HepG2 (cell line): ENCODE measurements around the gene HNRNPUL1.
"Not testable (repeated sequence)": the region's sequence is repeated elsewhere in the genome, so short reads cannot be mapped to it uniquely, and the experiment has no call there.

ENCODE experiments used
- CEBPB ChIP-seq: IDR thresholded peaks from 2 replicates; pipeline ENCODE4 v1.6.1; 2011; ENCODE audit warnings: low read depth, low read length, improper control_type of control experiment, borderline replicate concordance
- CTCF ChIP-seq: sonication (generic); formaldehyde crosslinking; IDR thresholded peaks from 2 replicates; pipeline ENCODE4 v1.5.0; 2020; ENCODE audit warnings: mild to moderate bottlenecking, missing genetic modification reagents, moderate library complexity
- EZH2 ChIP-seq: conservative IDR thresholded peaks from 2 replicates; pipeline ENCODE4 v1.6.1; 2012; ENCODE audit warnings: mild to moderate bottlenecking, low read depth, low read length, moderate library complexity
- MYNN ChIP-seq: sonication (generic); formaldehyde crosslinking; IDR thresholded peaks from 2 replicates; pipeline ENCODE4 v1.4.0; 2020; ENCODE audit warnings: mild to moderate bottlenecking, low read depth, missing genetic modification reagents
- NFRKB ChIP-seq: fragments of 450-650 bp; IDR thresholded peaks from 2 replicates; pipeline ENCODE4 v1.6.1; 2017
- NR3C1 ChIP-seq: sonication (generic); formaldehyde crosslinking; IDR thresholded peaks from 2 replicates; pipeline ENCODE4 v1.4.0; 2020; ENCODE audit warnings: missing genetic modification reagents
- SMC3 ChIP-seq: IDR thresholded peaks from 2 replicates; pipeline ENCODE4 v1.6.1; 2011; ENCODE audit warnings: low read length, improper control_type of control experiment
- TOE1 ChIP-seq: sonication (generic); formaldehyde crosslinking; IDR thresholded peaks from 2 replicates; pipeline ENCODE4 v1.4.0; 2020; ENCODE audit warnings: mild to moderate bottlenecking, missing genetic modification reagents
- TRIM24 ChIP-seq: sonication (generic); formaldehyde crosslinking; IDR thresholded peaks from 2 replicates; pipeline ENCODE4 v1.8.0; 2022; ENCODE audit warnings: mild to moderate bottlenecking, missing genetic modification reagents
- ZNF263 ChIP-seq: sonication (generic); formaldehyde crosslinking; IDR thresholded peaks from 2 replicates; pipeline ENCODE4 v1.4.0; 2020; ENCODE audit warnings: missing genetic modification reagents
- ZNF513 ChIP-seq: sonication (generic); formaldehyde crosslinking; conservative IDR thresholded peaks from 2 replicates; pipeline ENCODE4 v1.5.0; 2020; ENCODE audit warnings: missing genetic modification reagents
- ZNF549 ChIP-seq: sonication (generic); formaldehyde crosslinking; IDR thresholded peaks from 2 replicates; pipeline ENCODE4 v1.5.0; 2020; ENCODE audit warnings: missing genetic modification reagents
- ZSCAN29 ChIP-seq: sonication (generic); formaldehyde crosslinking; conservative IDR thresholded peaks from 2 replicates; pipeline ENCODE4 v1.4.0; 2020; ENCODE audit warnings: mild to moderate bottlenecking, missing genetic modification reagents

- TF ChIP-seq ZNF263 (CRISPR knock-in tag); CTCF (CRISPR knock-in tag); ZSCAN29 (CRISPR knock-in tag); NFRKB; ZNF513 (CRISPR knock-in tag); EZH2; NR3C1 (CRISPR knock-in tag); CEBPB; MYNN; TRIM24 (CRISPR knock-in tag); TOE1 (CRISPR knock-in tag); SMC3; ZNF549 (CRISPR knock-in tag): not testable (repeated sequence)
These were observed 34.8 kb upstream of the HNRNPUL1 start for GRCh38 chr19:41229338-41229737.
